B cell (primary cell): ENCODE measurements around the gene RCBTB2. TPM values are rescaled to one million over a fixed set of nuclear protein-coding genes. Genes with fewer than 3 reads are reported as not detected.

Experiments
- ATAC-seq: fragments of 200-7000 bp; cut with Tn5 transposase; one replicate; pipeline ENCODE4 v1.10.0; 2021; ENCODE audit warnings: low read depth, mild to moderate bottlenecking, moderate number of reproducible peaks, moderate library complexity
- CTCF ChIA-PET: fragments of 350-600 bp; sonication (Branson Sonifier 250); formaldehyde crosslinking; loops from one replicate; lab custom pipeline; 2021; ENCODE audit warnings: antibody characterized with exemption, inconsistent platforms; lab: Charles Lee
- POLR2A ChIA-PET: fragments of 350-600 bp; sonication (Branson Sonifier 250); formaldehyde crosslinking; loops from one replicate; lab custom pipeline; 2021; ENCODE audit warnings: antibody characterized with exemption; lab: Charles Lee
- DNase-seq: peaks from one replicate; pipeline ENCODE4 v3.0.0; 2013
- H2AFZ ChIP-seq: 2 replicates; pipeline ENCODE4 v1.6.1; 2012; ENCODE audit warnings: mild to moderate bottlenecking, low read depth, low read length; ENCODE audit not compliant: insufficient read depth, poor library complexity, severe bottlenecking
- H3K27ac ChIP-seq, 2 donors: 1 replicate in 1 of 2; 2 replicates in 1 of 2; pipeline ENCODE4 v1.5.1; 2012 to 2013; ENCODE audit warnings: low read length in 2 of 2, mild to moderate bottlenecking in 2 of 2, moderate library complexity in 1 of 2
- H3K27me3 ChIP-seq, 4 experiments: fragments of 200-600 bp in 1 of 4; sonication (generic) in 1 of 4; replicated peaks in 1 of 4; 1 replicate in 2 of 4; 2 replicates in 2 of 4; pipeline versions ENCODE4 v1.6.1 to v1.7.0; 2013 to 2016; ENCODE audit warnings: low read length in 3 of 4, mild to moderate bottlenecking in 2 of 4, mixed read lengths in 1 of 4, moderate library complexity in 1 of 4; ENCODE audit not compliant: insufficient read depth in 4 of 4, control insufficient read depth in 3 of 4; ENCODE audit errors: control extremely low read depth in 1 of 4
- H3K36me3 ChIP-seq, 2 experiments: replicated peaks in 1 of 2; 1 replicate in 1 of 2; 2 replicates in 1 of 2; pipeline versions ENCODE4 v1.6.1 to v1.7.1; 2013; ENCODE audit warnings: low read length in 1 of 2; ENCODE audit not compliant: insufficient read depth in 2 of 2, control insufficient read depth in 1 of 2; ENCODE audit errors: control extremely low read depth in 1 of 2, extremely low read depth in 1 of 2
- H3K4me1 ChIP-seq, 2 donors: fragments of 200-600 bp in 1 of 2; sonication (generic) in 1 of 2; 1 replicate in 1 of 2; 2 replicates in 1 of 2; pipeline versions ENCODE4 v1.5.1 to v1.6.1; 2013 to 2017; ENCODE audit warnings: low read length in 2 of 2; ENCODE audit not compliant: control insufficient read depth in 2 of 2, insufficient read depth in 2 of 2
- H3K4me2 ChIP-seq: replicated peaks from 2 replicates; pipeline ENCODE3; 2012; ENCODE audit warnings: mild to moderate bottlenecking, low read depth, low read length; ENCODE audit not compliant: poor library complexity, severe bottlenecking
- H3K4me3 ChIP-seq, 5 experiments: fragments of 200-600 bp in 1 of 5; sonication (generic) in 1 of 5; 1 replicate in 3 of 5; 2 replicates in 2 of 5; pipeline versions ENCODE4 v1.5.1 to v1.7.0; 2011 to 2016; ENCODE audit warnings: low read length in 4 of 5, mild to moderate bottlenecking in 4 of 5, low read depth in 2 of 5, control low read depth in 1 of 5, moderate library complexity in 1 of 5; ENCODE audit not compliant: insufficient read depth in 1 of 5; ENCODE audit errors: control extremely low read depth in 1 of 5, extremely low read depth in 1 of 5
- H3K79me2 ChIP-seq: fragments of 200-600 bp; sonication (generic); one replicate; pipeline ENCODE4 v1.6.0; 2016; ENCODE audit warnings: low read length; ENCODE audit not compliant: control insufficient read depth, insufficient read depth
- H3K9ac ChIP-seq: fragments of 200-600 bp; sonication (generic); 2 replicates; pipeline ENCODE4 v1.6.1; 2017; ENCODE audit warnings: mild to moderate bottlenecking, low read length, moderate library complexity
- H3K9me3 ChIP-seq, 3 donors: one replicate each; pipeline versions ENCODE4 v1.6.1 to v1.7.1; 2013; ENCODE audit warnings: low read length in 2 of 3; ENCODE audit not compliant: control insufficient read depth in 2 of 3, insufficient read depth in 1 of 3; ENCODE audit errors: control extremely low read depth in 1 of 3
- H4K20me1 ChIP-seq: 2 replicates; pipeline ENCODE4 v1.6.0; 2012; ENCODE audit warnings: mild to moderate bottlenecking, low read length; ENCODE audit not compliant: insufficient read depth, control insufficient read depth, poor library complexity, severe bottlenecking
- H3K27ac Mint-ChIP-seq: one replicate; pipeline ENCODE4 v1.8.0; 2021; ENCODE audit warnings: mixed read lengths
- H3K27me3 Mint-ChIP-seq: one replicate; pipeline ENCODE4 v1.8.0; 2021; ENCODE audit warnings: mixed read lengths
- H3K4me1 Mint-ChIP-seq: one replicate; pipeline ENCODE4 v1.8.0; 2021; ENCODE audit warnings: mixed read lengths
- H3K4me3 Mint-ChIP-seq: one replicate; pipeline ENCODE4 v1.8.0; 2021; ENCODE audit warnings: mixed read lengths
- H3K9me3 Mint-ChIP-seq: one replicate; pipeline ENCODE4 v1.8.0; 2022; ENCODE audit warnings: mixed read lengths; ENCODE audit not compliant: insufficient read depth
- EZH2 ChIP-seq: IDR thresholded peaks from 2 replicates; pipeline ENCODE4 v1.6.1; 2012; ENCODE audit warnings: borderline replicate concordance, low read depth, mild to moderate bottlenecking, moderate library complexity, low read length; ENCODE audit not compliant: insufficient read depth, poor library complexity, severe bottlenecking
- WGBS: methylation state at CpG from one replicate; pipeline ENCODE4 v1.1.5; 2013; ENCODE audit warnings: missing lambda C conversion rate; ENCODE audit not compliant: insufficient coverage; 5-methylcytosine and 5-hydroxymethylcytosine counted together
- intact Hi-C: fragments of 100-400 bp; cut with micrococcal nuclease; formaldehyde crosslinking; loops from one replicate; pipeline ENCODE4 v1.10.0; 2022
- polyA plus RNA-seq: library from polyadenylated mRNA; depleted of rRNA; stranded (reverse); fragments of >200 nt; gene quantifications from 2 replicates; pipeline ENCODE4 v1.2.3, GENCODE V29; 2012
- total RNA-seq, 2 donors: library from RNA; stranded (reverse); fragments of 120-200 nt in 1 of 2; gene quantifications; 1 replicate in 1 of 2; 2 replicates in 1 of 2; pipeline versions ENCODE4 v1.2.3 to v1.2.4, GENCODE V29; 2013 to 2022
- TF ChIP-seq, protein P1 (sequence below): fragments of 200-600 bp; IDR thresholded peaks from one replicate; pipeline ENCODE4 v1.8.0; 2022; ENCODE audit warnings: antibody characterized with exemption, mild to moderate bottlenecking

Gene RCBTB2
- total and polyA plus RNA-seq, 2 donors (not counting 1 experiment from before 2014, with no cell fraction given) = 1.4 to 2.7 TPM

DNA sequence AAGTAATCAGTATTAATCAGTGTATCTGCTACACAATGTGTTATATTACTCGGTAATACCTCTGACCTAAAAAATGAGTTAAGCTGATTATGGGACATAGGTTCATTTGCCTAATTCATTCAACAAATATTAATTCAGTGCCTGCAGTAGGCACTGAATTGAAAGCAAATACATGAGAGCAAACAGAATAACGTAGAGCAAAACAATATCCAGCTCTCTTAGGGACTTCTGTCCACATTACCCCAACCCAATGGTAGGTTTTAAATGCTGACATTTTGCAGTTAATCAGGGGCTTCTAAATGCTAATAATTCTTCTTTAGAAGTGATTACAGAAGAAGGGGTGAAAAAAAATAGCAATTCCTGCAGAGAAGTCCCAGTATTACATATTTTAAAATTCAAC, 4.9 kb downstream of the RCBTB2 start:
- no peak for ATAC-seq
- ChIA-PET CTCF (interaction anchor here (0.6 to 1.3 kb wide), 3 partner anchors 22 to 89 kb away, joined by 3 read pairs; no protein-coding TSS in a partner anchor), POLR2A (interaction anchor here (0.7 kb wide), 1 partner anchor 12 kb away, joined by 3 read pairs; no protein-coding TSS in a partner anchor)
- Histone ChIP-seq H3K27me3 (peaks cover 0 to 6% (median 0%) of the 10 kb centered on the region in 4 experiments), H3K36me3 (no peaks in the 10 kb centered on the region), H3K27ac (no peak overlapping the region), H3K9me3 (no peaks in the 10 kb centered on the region), H3K4me3 (no peak overlapping the region), H3K4me1 (peaks cover 15 to 17% of the 10 kb centered on the region in 2 donors), H2AFZ (no peak overlapping the region), H3K4me2 (no peak overlapping the region), H3K9ac (no peak overlapping the region), H3K79me2 (peaks cover 7% of the 10 kb centered on the region), H4K20me1 (no peaks in the 10 kb centered on the region)
- Mint-ChIP-seq H3K4me1 (peaks cover 18% of the 10 kb centered on the region), H3K27me3 (peaks cover 8% of the 10 kb centered on the region), H3K27ac (no peak overlapping the region), H3K4me3 (no peak overlapping the region), H3K9me3 (no peaks in the 10 kb centered on the region)
- TF ChIP-seq, protein P1, sequence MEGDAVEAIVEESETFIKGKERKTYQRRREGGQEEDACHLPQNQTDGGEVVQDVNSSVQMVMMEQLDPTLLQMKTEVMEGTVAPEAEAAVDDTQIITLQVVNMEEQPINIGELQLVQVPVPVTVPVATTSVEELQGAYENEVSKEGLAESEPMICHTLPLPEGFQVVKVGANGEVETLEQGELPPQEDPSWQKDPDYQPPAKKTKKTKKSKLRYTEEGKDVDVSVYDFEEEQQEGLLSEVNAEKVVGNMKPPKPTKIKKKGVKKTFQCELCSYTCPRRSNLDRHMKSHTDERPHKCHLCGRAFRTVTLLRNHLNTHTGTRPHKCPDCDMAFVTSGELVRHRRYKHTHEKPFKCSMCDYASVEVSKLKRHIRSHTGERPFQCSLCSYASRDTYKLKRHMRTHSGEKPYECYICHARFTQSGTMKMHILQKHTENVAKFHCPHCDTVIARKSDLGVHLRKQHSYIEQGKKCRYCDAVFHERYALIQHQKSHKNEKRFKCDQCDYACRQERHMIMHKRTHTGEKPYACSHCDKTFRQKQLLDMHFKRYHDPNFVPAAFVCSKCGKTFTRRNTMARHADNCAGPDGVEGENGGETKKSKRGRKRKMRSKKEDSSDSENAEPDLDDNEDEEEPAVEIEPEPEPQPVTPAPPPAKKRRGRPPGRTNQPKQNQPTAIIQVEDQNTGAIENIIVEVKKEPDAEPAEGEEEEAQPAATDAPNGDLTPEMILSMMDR = no peak
- TF ChIP-seq EZH2 = no peak
- intact Hi-C loops = no loop called here
- no peak for DNase-seq
- no CpG with 5 or more reads among the region's 2 CpGs for WGBS

DNA sequence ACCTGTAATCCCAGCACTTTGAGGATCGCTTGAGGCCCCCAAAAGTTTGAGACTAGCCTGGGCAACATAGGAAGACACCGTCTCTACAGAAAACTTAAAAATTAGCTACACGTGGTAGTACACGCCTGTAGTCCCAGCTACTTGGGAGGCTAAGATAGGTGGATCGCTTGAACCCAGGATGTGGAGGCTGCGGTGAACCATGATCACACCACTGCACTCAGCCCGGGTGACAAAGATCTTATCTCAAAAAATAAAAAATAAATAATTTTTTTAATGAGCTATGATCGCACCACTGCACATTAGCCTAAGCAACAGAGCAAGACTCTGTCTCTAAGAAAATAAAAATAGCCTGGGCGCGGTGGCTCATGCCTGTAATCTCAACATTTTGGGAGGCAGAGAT, 6.6 kb downstream of the RCBTB2 start:
- Mint-ChIP-seq H3K27ac (no peak overlapping the region), H3K4me1 (peaks cover 7% of the 10 kb centered on the region), H3K9me3 (no peaks in the 10 kb centered on the region), H3K27me3 (peaks cover 8% of the 10 kb centered on the region), H3K4me3 (no peak overlapping the region)
- Histone ChIP-seq H3K9me3 (no peaks in the 10 kb centered on the region), H3K4me2 (no peak overlapping the region), H4K20me1 (no peaks in the 10 kb centered on the region), H3K4me1 (peaks cover 6 to 7% of the 10 kb centered on the region in 2 donors), H3K27ac (no peak overlapping the region), H2AFZ (no peak overlapping the region), H3K4me3 (no peak overlapping the region), H3K27me3 (peaks cover 0 to 6% (median 0%) of the 10 kb centered on the region in 4 experiments), H3K79me2 (peaks cover 7% of the 10 kb centered on the region), H3K36me3 (no peaks in the 10 kb centered on the region), H3K9ac (no peak overlapping the region)
- intact Hi-C loops = no loop called here
- CTCF ChIA-PET = no interaction called here
- POLR2A ChIA-PET = no interaction called here
- no peak for TF ChIP-seq EZH2
- TF ChIP-seq, protein P1 = no peak
- ATAC-seq = no peak
- 100% methylated on average over 4 of the region's 10 CpGs for WGBS
- DNase-seq = no peak
